Peyer's patch (tissue), 4 donors: ENCODE data around the gene ARFRP1. TPM values are rescaled to one million over a fixed set of nuclear protein-coding genes. Genes with fewer than 3 reads are reported as not detected.

Experiments
- DNase-seq, 3 donors: peaks; one replicate each; pipeline ENCODE4 v3.0.0-alpha.2; 2017 to 2019
- H3K27ac ChIP-seq, 4 donors: fragments of 200-600 bp; sonication (generic); one replicate each; pipeline ENCODE4 v1.5.1; 2016 to 2019
- H3K27me3 ChIP-seq, 2 donors: fragments of 200-600 bp; sonication (generic); one replicate each; pipeline ENCODE4 v1.5.1; 2019
- H3K36me3 ChIP-seq, 3 donors: fragments of 200-600 bp; sonication (generic); one replicate each; pipeline ENCODE4 v1.5.1; 2016 to 2019
- H3K4me1 ChIP-seq, 4 donors: fragments of 200-600 bp; sonication (generic); one replicate each; pipeline ENCODE4 v1.5.1; 2016 to 2019
- H3K4me3 ChIP-seq, 4 donors: fragments of 200-600 bp; sonication (generic); 1 replicate in 3 of 4; 2 replicates in 1 of 4; pipeline ENCODE4 v1.5.1; 2016 to 2019; ENCODE audit warnings: mild to moderate bottlenecking in 1 of 4
- H3K9me3 ChIP-seq, 4 donors: fragments of 200-600 bp; sonication (generic); one replicate each; pipeline ENCODE4 v1.5.1; 2016 to 2019; ENCODE audit warnings: mild to moderate bottlenecking in 1 of 4
- CTCF ChIP-seq, 6 experiments: fragments of 450-650 bp in 4 of 6; fragments of 200-600 bp in 2 of 6; sonication (generic) in 1 of 6; IDR thresholded peaks; one replicate each; pipeline ENCODE4 v1.5.1; 2017 to 2019; ENCODE audit warnings: antibody characterized with exemption in 6 of 6, mild to moderate bottlenecking in 3 of 6, moderate library complexity in 1 of 6
- POLR2A ChIP-seq, 2 donors: fragments of 450-650 bp; IDR thresholded peaks; one replicate each; pipeline ENCODE4 v1.5.1; 2017; ENCODE audit warnings: antibody characterized with exemption in 2 of 2, mild to moderate bottlenecking in 2 of 2, moderate library complexity in 2 of 2
- total RNA-seq, 4 donors: library from RNA; depleted of rRNA; stranded (reverse); fragments of >200 nt; gene quantifications; one replicate each; pipeline ENCODE4 v1.1.0, GENCODE V29; 2016

The ARFRP1 gene
- total RNA-seq, 4 donors from 2014 or later: 39.1 to 67.6 (median 46.3) TPM

- Histone ChIP-seq H3K27me3 (no peaks in the 10 kb centered on the region), H3K36me3 (peaks cover 0 to 68% (median 0%) of the 10 kb centered on the region in 3 donors), H3K9me3 (no peaks in the 10 kb centered on the region), H3K4me3 (peak overlapping the region; percentile 83 to 99 (median 92)), H3K4me1 (peaks cover 4 to 25% (median 18%) of the 10 kb centered on the region in 4 donors), H3K27ac (peak overlapping the region; percentile 89 to 96 (median 93))
- peak in 2 of 3 donors; percentile 55 to 57 for DNase-seq
- TF ChIP-seq CTCF (IDR thresholded peaks at IDR 0.05) (no peak), POLR2A (IDR thresholded peaks at IDR 0.05) (no peak)
These were observed 749 bp upstream of the ARFRP1 start for GRCh38 chr20:63708301-63709148.

- Histone ChIP-seq H3K27me3 (no peaks in the 10 kb centered on the region), H3K4me3 (peak overlapping the region; percentile 83 to 99 (median 92)), H3K27ac (peak overlapping the region; percentile 89 to 96 (median 93)), H3K36me3 (peaks cover 0 to 54% (median 0%) of the 10 kb centered on the region in 3 donors), H3K4me1 (peaks cover 4 to 25% (median 18%) of the 10 kb centered on the region in 4 donors), H3K9me3 (no peaks in the 10 kb centered on the region)
- peak; percentile 47 to 79 (median 75) for DNase-seq
- TF ChIP-seq POLR2A (IDR thresholded peaks at IDR 0.05) (no peak), CTCF (IDR thresholded peaks at IDR 0.05) (peak in 4 of 6 experiments; percentile 38 to 59 (median 53))
These were observed 771 bp downstream of the ARFRP1 start for GRCh38 chr20:63706852-63707557.

- Histone ChIP-seq H3K9me3 (no peaks in the 10 kb centered on the region), H3K27me3 (no peaks in the 10 kb centered on the region), H3K27ac (peak overlapping the region in 3 of 4 donors; percentile 89 to 96 (median 93)), H3K4me3 (peak overlapping the region in 2 of 4 donors; percentile 83 to 99), H3K36me3 (peaks cover 0 to 49% (median 0%) of the 10 kb centered on the region in 3 donors), H3K4me1 (peaks cover 4 to 25% (median 18%) of the 10 kb centered on the region in 4 donors)
- DNase-seq: peak in 1 of 3 donors; percentile 61
- TF ChIP-seq CTCF (IDR thresholded peaks at IDR 0.05) (no peak), POLR2A (IDR thresholded peaks at IDR 0.05) (no peak)
These were observed 1.6 kb downstream of the ARFRP1 start for GRCh38 chr20:63706027-63706695.

GRCh38 chr20:63705232-63706026, 2.3 kb downstream of the ARFRP1 start:
- no peak overlapping the region for H3K4me3 ChIP-seq
- H3K9me3 ChIP-seq: no peaks in the 10 kb centered on the region
- no peak for DNase-seq
- peaks cover 0 to 45% (median 0%) of the 10 kb centered on the region in 3 donors for H3K36me3 ChIP-seq
- no peak overlapping the region for H3K27ac ChIP-seq
- no peaks in the 10 kb centered on the region for H3K27me3 ChIP-seq
- TF ChIP-seq CTCF (IDR thresholded peaks at IDR 0.05) (no peak), POLR2A (IDR thresholded peaks at IDR 0.05) (no peak)
- peaks cover 4 to 25% (median 18%) of the 10 kb centered on the region in 4 donors for H3K4me1 ChIP-seq
